Endothelial cell of umbilical vein (primary cell): ENCODE measurements around the gene TNFAIP1. TPM values are rescaled to one million over a fixed set of nuclear protein-coding genes. Genes with fewer than 3 reads are reported as not detected.
A peak's percentile ranks its signal among the peaks of the same experiment; 100 is the strongest.

Experiments
- BruUV-seq: library from RNA; stranded (reverse); fragments of 400-500 nt; replicated peaks from 2 replicates; lab custom pipeline; 2021; lab: Mats Ljungman, UMichigan
- CTCF ChIA-PET: fragments of 300-600, 350-600 bp; sonication (Branson Sonifier 250); formaldehyde crosslinking; loops from one replicate; lab custom pipeline; 2021; ENCODE audit warnings: antibody characterized with exemption, inconsistent platforms; lab: Charles Lee
- POLR2A ChIA-PET: fragments of 300-600, 350-600 bp; sonication (Branson Sonifier 250); formaldehyde crosslinking; loops from one replicate; lab custom pipeline; 2021; ENCODE audit warnings: antibody characterized with exemption, inconsistent platforms; lab: Charles Lee
- DNase-seq: peaks from one replicate; pipeline ENCODE4 v3.0.0-alpha.2; 2011; ENCODE audit warnings: low read depth, low spot score
- FAIRE-seq: peaks from 2 replicates; lab custom pipeline; 2011; peaks lifted over from hg19 to GRCh38; lab: Jason Lieb, UNC
- H2AFZ ChIP-seq: 2 replicates; pipeline ENCODE4 v1.6.0; 2012; ENCODE audit warnings: low read depth, low read length, control low read depth, inconsistent platforms
- H3K27ac ChIP-seq: 2 replicates; pipeline ENCODE4 v1.5.1; 2011; ENCODE audit warnings: low read depth, mild to moderate bottlenecking, control low read depth, low read length, moderate library complexity; ENCODE audit not compliant: insufficient read depth
- H3K27me3 ChIP-seq, 2 experiments: 2 replicates each; pipeline versions ENCODE4 v1.6.0 to v1.6.1; 2011; ENCODE audit warnings: low read length in 2 of 2, mixed read lengths in 1 of 2; ENCODE audit not compliant: control insufficient read depth in 2 of 2, insufficient read depth in 2 of 2
- H3K36me3 ChIP-seq, 2 experiments: 2 replicates in 1 of 2; 3 replicates in 1 of 2; pipeline ENCODE4 v1.5.1; 2011; ENCODE audit warnings: low read length in 2 of 2, mild to moderate bottlenecking in 1 of 2, moderate library complexity in 1 of 2; ENCODE audit not compliant: control insufficient read depth in 2 of 2, insufficient read depth in 2 of 2; ENCODE audit errors: extremely low read depth in 1 of 2
- H3K4me1 ChIP-seq: 3 replicates; pipeline ENCODE4 v1.5.1; 2011; ENCODE audit warnings: mild to moderate bottlenecking, low read length; ENCODE audit not compliant: control insufficient read depth, insufficient read depth; ENCODE audit errors: extremely low read depth
- H3K4me2 ChIP-seq: 2 replicates; pipeline ENCODE4 v1.6.1; 2011; ENCODE audit warnings: low read length, control low read depth, mixed read lengths; ENCODE audit not compliant: insufficient read depth
- H3K4me3 ChIP-seq, 3 experiments: fragments of 200-600 bp in 1 of 3; sonication (generic), shearing (Covaris generic) in 1 of 3; replicated peaks in 1 of 3; 2 replicates each; pipeline ENCODE4 v1.5.1; 2011 to 2016; ENCODE audit warnings: control low read depth in 3 of 3, low read length in 3 of 3, mild to moderate bottlenecking in 2 of 3, inconsistent platforms in 1 of 3, low read depth in 1 of 3, moderate library complexity in 1 of 3; ENCODE audit not compliant: insufficient read depth in 1 of 3
- H3K79me2 ChIP-seq: 2 replicates; pipeline ENCODE4 v1.6.0; 2012; ENCODE audit warnings: low read length, inconsistent platforms; ENCODE audit not compliant: control insufficient read depth, insufficient read depth
- H3K9ac ChIP-seq: replicated peaks from 2 replicates; pipeline ENCODE3; 2011; ENCODE audit warnings: low read length, control low read depth; ENCODE audit not compliant: insufficient read depth; ENCODE audit errors: extremely low read depth
- H3K9me1 ChIP-seq: replicated peaks from 3 replicates; pipeline ENCODE4 v1.6.0; 2011; ENCODE audit warnings: mild to moderate bottlenecking, low read length; ENCODE audit not compliant: control insufficient read depth, insufficient read depth; ENCODE audit errors: extremely low read depth
- H3K9me3 ChIP-seq: replicated peaks from 2 replicates; pipeline ENCODE4 v1.5.1; 2012; ENCODE audit warnings: low read length, inconsistent platforms; ENCODE audit not compliant: control insufficient read depth, insufficient read depth
- H4K20me1 ChIP-seq: replicated peaks from 2 replicates; pipeline ENCODE3; 2011; ENCODE audit warnings: mild to moderate bottlenecking, low read length; ENCODE audit not compliant: control insufficient read depth, insufficient read depth; ENCODE audit errors: extremely low read depth
- GATA2 ChIP-seq: IDR thresholded peaks from 2 replicates; pipeline ENCODE4 v1.7.0; 2011; ENCODE audit warnings: low read depth, mild to moderate bottlenecking, moderate library complexity, mixed read lengths, low read length; ENCODE audit not compliant: insufficient read length, insufficient read depth
- JUN ChIP-seq: IDR thresholded peaks from 2 replicates; pipeline ENCODE4 v1.6.1; 2011; ENCODE audit warnings: borderline replicate concordance, low read depth; ENCODE audit not compliant: insufficient read length, insufficient read depth
- MYC ChIP-seq: IDR thresholded peaks from one replicate; pipeline ENCODE4 v1.6.1; 2011; ENCODE audit warnings: mild to moderate bottlenecking, low read depth, low read length
- POLR2AphosphoS5 ChIP-seq: IDR thresholded peaks from 2 replicates; pipeline ENCODE4 v1.6.1; 2012; ENCODE audit warnings: low read depth, mild to moderate bottlenecking, control low read depth, low read length, moderate library complexity; ENCODE audit not compliant: insufficient read depth
- dilution Hi-C: fragments of 300-500 bp; cut with MboI; formaldehyde crosslinking; loops from one replicate; pipeline ENCODE4 v1.15.0; 2019; ENCODE audit warnings: low sequenced_read_pairs; ENCODE audit not compliant: extremely low pct_ligation_motif_present
- intact Hi-C: fragments of 100-400 bp; cut with micrococcal nuclease; formaldehyde crosslinking; loops from one replicate; pipeline ENCODE4 v1.10.0; 2022
- polyA plus RNA-seq, 4 experiments: library from polyadenylated mRNA; depleted of rRNA in 3 of 4; stranded (reverse) in 3 of 4; unstranded in 1 of 4; fragments of >200 nt; gene quantifications; 2 replicates each; pipeline versions ENCODE4 v1.2.1 to v1.2.3, GENCODE V29; 2011 to 2012; ENCODE audit warnings: missing spikeins in 1 of 4
- total RNA-seq: library from RNA; stranded (reverse); gene quantifications from 2 replicates; pipeline ENCODE4 v1.2.3, GENCODE V29; 2021
- TF ChIP-seq, protein P1 (sequence below): IDR thresholded peaks from 2 replicates; pipeline ENCODE4 v1.6.1; 2011; ENCODE audit not compliant: insufficient read depth, insufficient read length

The TNFAIP1 gene
- total and polyA plus RNA-seq, 2 donors (not counting 3 experiments of a cell fraction or from before 2014, with no cell fraction given) = 85.7 to 89.6 TPM

DNA sequence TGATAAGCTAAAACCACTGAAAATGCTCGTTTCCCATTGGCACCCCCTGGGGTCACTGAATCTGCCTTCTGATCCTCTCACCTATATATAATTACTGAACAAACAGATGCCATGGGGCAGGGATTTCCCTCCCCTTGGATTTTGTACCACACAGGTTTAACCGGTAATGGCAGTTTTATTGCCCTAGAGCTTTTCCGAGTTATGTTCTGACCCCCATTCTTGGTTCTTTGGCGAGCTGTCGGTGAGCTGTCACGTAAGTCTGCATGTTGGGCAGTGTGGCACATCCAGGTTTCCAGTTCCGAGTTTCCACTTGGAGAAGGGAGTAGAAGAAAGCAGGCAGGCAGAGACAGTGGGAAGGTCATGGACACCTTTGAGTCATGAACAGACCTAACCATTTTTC is 9.4 kb upstream of the TNFAIP1 start:
- POLR2A ChIA-PET = no interaction called here
- TF ChIP-seq POLR2AphosphoS5 (no peak), JUN (no peak)
- TF ChIP-seq, protein P1, sequence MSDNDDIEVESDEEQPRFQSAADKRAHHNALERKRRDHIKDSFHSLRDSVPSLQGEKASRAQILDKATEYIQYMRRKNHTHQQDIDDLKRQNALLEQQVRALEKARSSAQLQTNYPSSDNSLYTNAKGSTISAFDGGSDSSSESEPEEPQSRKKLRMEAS = no peak

DNA sequence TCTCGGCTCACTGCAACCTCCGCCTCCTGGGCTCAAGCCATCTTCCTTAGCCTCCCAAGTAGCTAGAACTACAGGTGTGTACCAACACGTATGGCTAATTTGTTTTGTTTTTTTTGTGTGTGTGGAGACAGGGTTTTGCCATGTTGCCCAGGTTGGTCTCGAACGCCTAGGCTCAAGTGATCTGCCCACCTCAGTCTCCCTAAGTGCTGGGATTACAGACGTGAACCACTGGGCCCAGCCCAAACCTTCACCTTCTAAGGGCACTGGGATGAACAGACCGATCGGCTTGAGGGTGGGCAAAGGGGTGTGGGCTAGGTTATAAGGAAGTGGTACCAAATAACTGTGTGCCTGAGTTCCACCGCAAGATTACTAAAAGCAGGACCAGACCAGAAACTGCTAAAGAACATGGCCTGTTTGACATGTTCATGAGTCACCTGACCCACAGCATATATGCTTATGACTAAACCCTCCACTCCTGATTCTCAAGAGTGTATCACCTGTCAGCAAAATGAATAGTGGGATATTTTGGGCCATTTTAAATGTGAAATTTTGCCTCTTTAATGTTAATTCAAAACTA is 8.4 kb upstream of the TNFAIP1 start:
- H4K20me1 ChIP-seq = no peaks in the 10 kb centered on the region
- H3K9me1 ChIP-seq = no peaks in the 10 kb centered on the region
- ChIA-PET CTCF (no interaction called here), POLR2A (no interaction called here)
- dilution Hi-C loops (no loop called here), intact Hi-C loops (loop anchor here (1.0 kb wide), 1 partner anchor 8 kb away; the partner anchor contains the start of gene TMEM97)
- DNase-seq = no peak
- BruUV-seq = TSS peak; percentile 24
- TF ChIP-seq MYC (no peak), POLR2AphosphoS5 (no peak), GATA2 (no peak)
- peaks cover 16 to 19% of the 10 kb centered on the region in 2 experiments for H3K36me3 ChIP-seq
- H3K27ac ChIP-seq = no peak overlapping the region
- H2AFZ ChIP-seq = no peak overlapping the region
- no peaks in the 10 kb centered on the region for H3K4me1 ChIP-seq
- H3K9me3 ChIP-seq = no peaks in the 10 kb centered on the region
- no peak for FAIRE-seq
- H3K4me2 ChIP-seq = no peak overlapping the region
- no peak overlapping the region for H3K9ac ChIP-seq
- H3K4me3 ChIP-seq = no peak overlapping the region
- no peaks in the 10 kb centered on the region for H3K27me3 ChIP-seq
- H3K79me2 ChIP-seq = peaks cover 12% of the 10 kb centered on the region

More for the DNA sequence above, 9.4 kb upstream of the TNFAIP1 start:
- intact Hi-C loops = no loop called here
- no peak overlapping the region for H3K27ac ChIP-seq
- H3K4me3 ChIP-seq = no peak overlapping the region
- CTCF ChIA-PET = interaction anchor here (1.1 kb wide), 1 partner anchor 521 kb away, joined by 4 read pairs; no protein-coding TSS in a partner anchor
- BruUV-seq = no TSS peak
- no peak overlapping the region for H2AFZ ChIP-seq
- no peaks in the 10 kb centered on the region for H3K27me3 ChIP-seq
- no peaks in the 10 kb centered on the region for H3K9me1 ChIP-seq
- no peak overlapping the region for H3K9ac ChIP-seq
- H3K4me2 ChIP-seq = no peak overlapping the region
- H4K20me1 ChIP-seq = no peaks in the 10 kb centered on the region
- H3K79me2 ChIP-seq = peaks cover 19% of the 10 kb centered on the region
- peaks cover 13 to 16% of the 10 kb centered on the region in 2 experiments for H3K36me3 ChIP-seq
- no peaks in the 10 kb centered on the region for H3K4me1 ChIP-seq
- FAIRE-seq (no peak), DNase-seq (no peak)
- H3K9me3 ChIP-seq = no peaks in the 10 kb centered on the region
- dilution Hi-C loops = no loop called here
